Hepatocyte (in vitro differentiated cells): ENCODE measurements around the gene BLOC1S6.

Source experiments
- CTCF ChIP-seq: fragments of 200-600 bp; sonication (generic); IDR thresholded peaks from 2 replicates; pipeline ENCODE4 v1.5.1; 2016; ENCODE audit warnings: antibody characterized with exemption, mild to moderate bottlenecking; ENCODE audit not compliant: poor library complexity
- EZH2 ChIP-seq: fragments of 200-600 bp; sonication (generic); IDR thresholded peaks from 2 replicates; pipeline ENCODE4 v1.6.1; 2016; ENCODE audit warnings: antibody characterized with exemption, mild to moderate bottlenecking, borderline replicate concordance
- EZH2phosphoT487 ChIP-seq: fragments of 200-600 bp; sonication (generic); IDR thresholded peaks from one replicate; pipeline ENCODE4 v1.6.1; 2018; ENCODE audit warnings: antibody characterized with exemption, mild to moderate bottlenecking, low read depth, moderate library complexity; ENCODE audit not compliant: unreplicated experiment, severe bottlenecking

- no peak for TF ChIP-seq CTCF
- TF ChIP-seq EZH2phosphoT487 = no peak
- TF ChIP-seq EZH2 = no peak
Measured at GRCh38 chr15:45587863-45588170, 638 bp downstream of the BLOC1S6 start.
